SK-N-SH treated with all-trans-retinoic acid at 6 μM for 48 hours (cell line): ENCODE results near the gene CARD9.

Experiments used
- ATAC-seq: fragments of 200-7000 bp; cut with Tn5 transposase; 3 replicates; pipeline ENCODE4 v1.9.1; 2020; ENCODE audit warnings: mild to moderate bottlenecking, moderate library complexity
- ARNTL ChIP-seq: fragments of 450-650 bp; formaldehyde crosslinking; IDR thresholded peaks from 2 replicates; pipeline ENCODE4 v1.5.0; 2020; ENCODE audit warnings: low read depth, mild to moderate bottlenecking, moderate library complexity, borderline replicate concordance
- BACH2 ChIP-seq: fragments of 250-450 bp; sonication (Bioruptor Pico); IDR thresholded peaks from 2 replicates; pipeline ENCODE4 v1.9.0; 2021; ENCODE audit warnings: mild to moderate bottlenecking, borderline replicate concordance
- CSDC2 ChIP-seq: fragments of 250-450 bp; sonication (Bioruptor Pico); IDR thresholded peaks from 2 replicates; pipeline ENCODE4 v1.5.0; 2020; ENCODE audit warnings: mild to moderate bottlenecking, moderate library complexity
- ESRRG ChIP-seq: fragments of 250-450 bp; sonication (Bioruptor Pico); IDR thresholded peaks from 2 replicates; pipeline ENCODE4 v1.6.1; 2021; ENCODE audit warnings: mild to moderate bottlenecking
- GLIS3 ChIP-seq: fragments of 250-450 bp; sonication (Bioruptor Pico); IDR thresholded peaks from 2 replicates; pipeline ENCODE4 v1.5.0; 2020; ENCODE audit warnings: mild to moderate bottlenecking, moderate library complexity
- ISL1 ChIP-seq: fragments of 250-450 bp; sonication (Bioruptor Pico); IDR thresholded peaks from 2 replicates; pipeline ENCODE4 v2.1.2; 2022; ENCODE audit warnings: mild to moderate bottlenecking, moderate library complexity
- OSR1 ChIP-seq: fragments of 250-450 bp; sonication (Bioruptor Pico); IDR thresholded peaks from 2 replicates; pipeline ENCODE4 v1.8.0; 2022; ENCODE audit warnings: moderate library complexity, mild to moderate bottlenecking, inconsistent platforms
- PPARA ChIP-seq: fragments of 250-450 bp; sonication (Bioruptor Pico); IDR thresholded peaks from 2 replicates; pipeline ENCODE4 v1.5.0; 2020; ENCODE audit warnings: mild to moderate bottlenecking, borderline replicate concordance
- RARB ChIP-seq: fragments of 250-450 bp; sonication (Bioruptor Pico); IDR thresholded peaks from 2 replicates; pipeline ENCODE4 v1.8.0; 2021; ENCODE audit warnings: mild to moderate bottlenecking, moderate library complexity
- SNAI2 ChIP-seq: fragments of 250-450 bp; sonication (Bioruptor Pico); IDR thresholded peaks from 2 replicates; pipeline ENCODE4 v1.5.0; 2020; ENCODE audit warnings: mild to moderate bottlenecking, moderate library complexity
- TCF4 ChIP-seq: fragments of 250-450 bp; sonication (Bioruptor Pico); IDR thresholded peaks from 2 replicates; pipeline ENCODE4 v1.8.0; 2021; ENCODE audit warnings: mild to moderate bottlenecking, moderate library complexity, borderline replicate concordance
- TOX ChIP-seq: fragments of 250-450 bp; sonication (Bioruptor Pico); IDR thresholded peaks from 2 replicates; pipeline ENCODE4 v1.8.0; 2021; ENCODE audit warnings: mild to moderate bottlenecking, moderate library complexity, borderline replicate concordance
- ZC3H10 ChIP-seq: fragments of 250-450 bp; sonication (Bioruptor Pico); IDR thresholded peaks from 2 replicates; pipeline ENCODE4 v1.5.1; 2021; ENCODE audit warnings: mild to moderate bottlenecking, moderate library complexity
- ZFP30 ChIP-seq: fragments of 450-650 bp; formaldehyde crosslinking; IDR thresholded peaks from 2 replicates; pipeline ENCODE4 v1.5.0; 2022; ENCODE audit warnings: mild to moderate bottlenecking, moderate library complexity
- ZNF565 ChIP-seq: fragments of 450-650 bp; formaldehyde crosslinking; conservative IDR thresholded peaks from 2 replicates; pipeline ENCODE4 v1.5.0; 2020; ENCODE audit warnings: low read depth, mild to moderate bottlenecking, moderate library complexity
- ZNF70 ChIP-seq: fragments of 450-650 bp; formaldehyde crosslinking; IDR thresholded peaks from 2 replicates; pipeline ENCODE4 v1.5.0; 2020; ENCODE audit warnings: mild to moderate bottlenecking, moderate library complexity
- ZNF8 ChIP-seq: fragments of 450-650 bp; formaldehyde crosslinking; IDR thresholded peaks from 2 replicates; pipeline ENCODE4 v1.5.0; 2020; ENCODE audit warnings: mild to moderate bottlenecking, moderate library complexity
- TF ChIP-seq, protein P1 (sequence below): fragments of 250-450 bp; sonication (Bioruptor Pico); IDR thresholded peaks from 2 replicates; pipeline ENCODE4 v1.5.1; 2020; ENCODE audit warnings: low read depth, mild to moderate bottlenecking, moderate library complexity
- TF ChIP-seq, protein P2 (sequence below): fragments of 250-450 bp; sonication (Bioruptor Pico); IDR thresholded peaks from 2 replicates; pipeline ENCODE4 v1.8.0; 2021; ENCODE audit warnings: low read depth, mild to moderate bottlenecking, moderate library complexity, borderline replicate concordance
- TF ChIP-seq, protein P3 (sequence below): fragments of 250-450 bp; sonication (Bioruptor Pico); IDR thresholded peaks from 2 replicates; pipeline ENCODE4 v1.5.0; 2020; ENCODE audit warnings: mild to moderate bottlenecking, moderate library complexity
- TF ChIP-seq, protein P4 (sequence below): fragments of 250-450 bp; sonication (Bioruptor Pico); IDR thresholded peaks from 2 replicates; pipeline ENCODE4 v1.8.0; 2020; ENCODE audit warnings: mild to moderate bottlenecking, moderate library complexity, borderline replicate concordance

The CARD9 gene

DNA sequence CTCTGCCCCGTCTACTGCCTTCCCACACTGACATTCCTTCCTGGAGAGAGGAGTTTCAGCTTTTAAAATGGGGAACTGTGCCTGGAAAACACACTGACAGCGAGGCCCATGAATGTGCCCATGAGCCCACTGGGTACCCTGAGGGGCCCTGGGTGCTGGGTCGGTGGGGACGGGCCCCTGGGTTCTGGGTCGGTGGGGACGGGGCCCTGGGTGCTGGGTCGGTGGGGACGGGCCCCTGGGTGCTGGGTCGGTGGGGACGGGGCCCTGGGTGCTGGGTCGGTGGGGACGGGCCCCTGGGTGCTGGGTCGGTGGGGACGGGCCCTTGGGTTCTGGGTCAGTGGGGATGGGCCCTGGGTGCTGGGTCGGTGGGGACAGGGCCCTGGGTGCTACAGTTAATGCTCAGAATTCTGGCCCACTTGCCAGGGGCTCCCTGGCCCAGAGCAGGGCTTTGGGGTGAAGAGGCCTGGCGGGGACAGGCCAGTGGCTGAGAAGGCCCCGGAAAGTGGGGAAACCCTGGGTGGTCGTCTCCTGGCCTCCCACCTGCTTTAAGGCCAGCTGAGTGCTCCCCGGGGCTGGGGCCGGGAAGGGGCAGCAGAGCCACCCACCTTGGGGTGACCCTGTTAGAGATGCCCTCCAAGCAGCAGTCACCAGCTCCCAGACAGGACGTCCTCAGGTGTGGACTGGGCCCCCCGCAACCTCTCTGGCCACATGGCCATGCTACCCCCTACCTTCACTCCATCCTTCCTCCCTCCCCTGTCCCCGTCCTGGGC lies 43.6 kb downstream of the CARD9 start:
- TF ChIP-seq, protein P1, sequence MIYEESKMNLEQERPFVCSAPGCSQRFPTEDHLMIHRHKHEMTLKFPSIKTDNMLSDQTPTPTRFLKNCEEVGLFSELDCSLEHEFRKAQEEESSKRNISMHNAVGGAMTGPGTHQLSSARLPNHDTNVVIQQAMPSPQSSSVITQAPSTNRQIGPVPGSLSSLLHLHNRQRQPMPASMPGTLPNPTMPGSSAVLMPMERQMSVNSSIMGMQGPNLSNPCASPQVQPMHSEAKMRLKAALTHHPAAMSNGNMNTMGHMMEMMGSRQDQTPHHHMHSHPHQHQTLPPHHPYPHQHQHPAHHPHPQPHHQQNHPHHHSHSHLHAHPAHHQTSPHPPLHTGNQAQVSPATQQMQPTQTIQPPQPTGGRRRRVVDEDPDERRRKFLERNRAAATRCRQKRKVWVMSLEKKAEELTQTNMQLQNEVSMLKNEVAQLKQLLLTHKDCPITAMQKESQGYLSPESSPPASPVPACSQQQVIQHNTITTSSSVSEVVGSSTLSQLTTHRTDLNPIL: no peak
- TF ChIP-seq ZFP30 (CRISPR knock-in tag): no peak
- TF ChIP-seq RARB (CRISPR knock-in tag): no peak
- TF ChIP-seq ESRRG: no peak
- TF ChIP-seq ZNF70 (CRISPR knock-in tag): no peak
- TF ChIP-seq, protein P2, sequence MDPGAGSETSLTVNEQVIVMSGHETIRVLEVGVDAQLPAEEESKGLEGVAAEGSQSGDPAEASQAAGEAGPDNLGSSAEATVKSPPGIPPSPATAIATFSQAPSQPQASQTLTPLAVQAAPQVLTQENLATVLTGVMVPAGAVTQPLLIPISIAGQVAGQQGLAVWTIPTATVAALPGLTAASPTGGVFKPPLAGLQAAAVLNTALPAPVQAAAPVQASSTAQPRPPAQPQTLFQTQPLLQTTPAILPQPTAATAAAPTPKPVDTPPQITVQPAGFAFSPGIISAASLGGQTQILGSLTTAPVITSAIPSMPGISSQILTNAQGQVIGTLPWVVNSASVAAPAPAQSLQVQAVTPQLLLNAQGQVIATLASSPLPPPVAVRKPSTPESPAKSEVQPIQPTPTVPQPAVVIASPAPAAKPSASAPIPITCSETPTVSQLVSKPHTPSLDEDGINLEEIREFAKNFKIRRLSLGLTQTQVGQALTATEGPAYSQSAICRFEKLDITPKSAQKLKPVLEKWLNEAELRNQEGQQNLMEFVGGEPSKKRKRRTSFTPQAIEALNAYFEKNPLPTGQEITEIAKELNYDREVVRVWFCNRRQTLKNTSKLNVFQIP (CRISPR knock-in tag): no peak
- TF ChIP-seq TOX (CRISPR knock-in tag): no peak
- TF ChIP-seq OSR1 (CRISPR knock-in tag): no peak
- TF ChIP-seq, protein P3, sequence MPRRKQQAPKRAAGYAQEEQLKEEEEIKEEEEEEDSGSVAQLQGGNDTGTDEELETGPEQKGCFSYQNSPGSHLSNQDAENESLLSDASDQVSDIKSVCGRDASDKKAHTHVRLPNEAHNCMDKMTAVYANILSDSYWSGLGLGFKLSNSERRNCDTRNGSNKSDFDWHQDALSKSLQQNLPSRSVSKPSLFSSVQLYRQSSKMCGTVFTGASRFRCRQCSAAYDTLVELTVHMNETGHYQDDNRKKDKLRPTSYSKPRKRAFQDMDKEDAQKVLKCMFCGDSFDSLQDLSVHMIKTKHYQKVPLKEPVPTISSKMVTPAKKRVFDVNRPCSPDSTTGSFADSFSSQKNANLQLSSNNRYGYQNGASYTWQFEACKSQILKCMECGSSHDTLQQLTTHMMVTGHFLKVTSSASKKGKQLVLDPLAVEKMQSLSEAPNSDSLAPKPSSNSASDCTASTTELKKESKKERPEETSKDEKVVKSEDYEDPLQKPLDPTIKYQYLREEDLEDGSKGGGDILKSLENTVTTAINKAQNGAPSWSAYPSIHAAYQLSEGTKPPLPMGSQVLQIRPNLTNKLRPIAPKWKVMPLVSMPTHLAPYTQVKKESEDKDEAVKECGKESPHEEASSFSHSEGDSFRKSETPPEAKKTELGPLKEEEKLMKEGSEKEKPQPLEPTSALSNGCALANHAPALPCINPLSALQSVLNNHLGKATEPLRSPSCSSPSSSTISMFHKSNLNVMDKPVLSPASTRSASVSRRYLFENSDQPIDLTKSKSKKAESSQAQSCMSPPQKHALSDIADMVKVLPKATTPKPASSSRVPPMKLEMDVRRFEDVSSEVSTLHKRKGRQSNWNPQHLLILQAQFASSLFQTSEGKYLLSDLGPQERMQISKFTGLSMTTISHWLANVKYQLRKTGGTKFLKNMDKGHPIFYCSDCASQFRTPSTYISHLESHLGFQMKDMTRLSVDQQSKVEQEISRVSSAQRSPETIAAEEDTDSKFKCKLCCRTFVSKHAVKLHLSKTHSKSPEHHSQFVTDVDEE (CRISPR knock-in tag): no peak
- TF ChIP-seq BACH2 (CRISPR knock-in tag): no peak
- no peak for TF ChIP-seq ARNTL (CRISPR knock-in tag)
- TF ChIP-seq TCF4: no peak
- TF ChIP-seq GLIS3 (CRISPR knock-in tag): no peak
- TF ChIP-seq SNAI2 (CRISPR knock-in tag): no peak
- TF ChIP-seq ZNF8 (CRISPR knock-in tag): no peak
- no peak for TF ChIP-seq ZNF565
- no peak for TF ChIP-seq PPARA
- TF ChIP-seq CSDC2 (CRISPR knock-in tag): no peak
- no peak for TF ChIP-seq ISL1 (CRISPR knock-in tag)
- no peak for TF ChIP-seq ZC3H10
- ATAC-seq: no peak

DNA sequence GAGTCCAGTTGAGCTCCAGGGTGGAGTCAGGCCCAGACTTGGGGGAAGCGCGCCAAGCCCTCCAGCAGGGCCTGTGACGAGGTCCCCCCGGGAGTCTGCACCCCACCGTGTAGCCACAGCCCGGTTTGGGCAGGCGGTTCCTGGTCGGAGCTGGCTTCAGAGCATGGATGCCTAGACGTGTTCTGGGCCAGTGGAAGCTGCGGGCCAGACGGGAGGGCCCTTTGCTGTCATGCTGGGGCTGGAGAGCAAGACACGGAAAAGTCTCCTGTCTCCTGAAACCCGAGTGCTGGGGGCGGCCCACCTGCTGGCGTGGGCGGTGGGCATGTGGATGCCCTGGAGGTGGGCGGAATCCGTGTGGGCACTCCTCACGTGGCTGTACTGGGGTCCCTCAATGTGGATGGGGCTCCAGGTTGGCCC lies 44.2 kb downstream of the CARD9 start:
- TF ChIP-seq ZNF565: no peak
- no peak for TF ChIP-seq SNAI2 (CRISPR knock-in tag)
- no peak for ATAC-seq

DNA sequence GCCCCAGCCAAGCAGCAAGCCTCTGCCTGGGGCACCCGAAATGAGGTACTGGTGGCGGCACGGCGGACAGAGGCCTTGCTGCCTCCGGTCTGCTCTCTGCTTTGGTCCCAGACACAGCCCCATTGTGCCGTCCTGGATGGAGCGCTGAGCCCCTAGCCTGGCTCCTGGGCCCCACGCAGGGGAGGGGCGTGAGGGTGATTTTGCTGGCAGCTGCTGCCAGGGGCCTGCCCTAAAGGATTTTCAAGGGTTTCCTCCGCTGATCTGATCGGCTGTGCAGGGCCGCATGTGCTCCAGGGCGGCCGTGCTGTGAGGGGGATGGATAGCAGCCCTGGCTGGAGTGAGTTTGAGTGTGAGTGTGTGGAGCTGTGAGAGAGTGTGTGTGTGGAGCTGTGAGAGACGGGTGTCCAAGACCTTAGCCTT lies 44.8 kb downstream of the CARD9 start:
- peak; percentile 36 for ATAC-seq
- no peak for TF ChIP-seq ESRRG
- no peak for TF ChIP-seq ZNF8 (CRISPR knock-in tag)
- no peak for TF ChIP-seq BACH2 (CRISPR knock-in tag)
- TF ChIP-seq, protein P2 (CRISPR knock-in tag): no peak
- TF ChIP-seq PPARA: no peak
- no peak for TF ChIP-seq ZNF565
- TF ChIP-seq, protein P1: no peak
- TF ChIP-seq, protein P4, sequence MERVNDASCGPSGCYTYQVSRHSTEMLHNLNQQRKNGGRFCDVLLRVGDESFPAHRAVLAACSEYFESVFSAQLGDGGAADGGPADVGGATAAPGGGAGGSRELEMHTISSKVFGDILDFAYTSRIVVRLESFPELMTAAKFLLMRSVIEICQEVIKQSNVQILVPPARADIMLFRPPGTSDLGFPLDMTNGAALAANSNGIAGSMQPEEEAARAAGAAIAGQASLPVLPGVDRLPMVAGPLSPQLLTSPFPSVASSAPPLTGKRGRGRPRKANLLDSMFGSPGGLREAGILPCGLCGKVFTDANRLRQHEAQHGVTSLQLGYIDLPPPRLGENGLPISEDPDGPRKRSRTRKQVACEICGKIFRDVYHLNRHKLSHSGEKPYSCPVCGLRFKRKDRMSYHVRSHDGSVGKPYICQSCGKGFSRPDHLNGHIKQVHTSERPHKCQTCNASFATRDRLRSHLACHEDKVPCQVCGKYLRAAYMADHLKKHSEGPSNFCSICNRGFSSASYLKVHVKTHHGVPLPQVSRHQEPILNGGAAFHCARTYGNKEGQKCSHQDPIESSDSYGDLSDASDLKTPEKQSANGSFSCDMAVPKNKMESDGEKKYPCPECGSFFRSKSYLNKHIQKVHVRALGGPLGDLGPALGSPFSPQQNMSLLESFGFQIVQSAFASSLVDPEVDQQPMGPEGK (CRISPR knock-in tag): no peak
